SK-N-SH (cell line): ENCODE measurements around the gene UBAC2. TPM values are rescaled to one million over a fixed set of nuclear protein-coding genes. Genes with fewer than 3 reads are reported as not detected.

Experiments
- CTCF ChIA-PET: fragments of 300-600, 350-600 bp; formaldehyde crosslinking; extraction: SDS; loops from one replicate; lab custom pipeline; 2021; lab: Yijun Ruan, JAX
- POLR2A ChIA-PET: fragments of 350-600 bp; sonication (Branson Sonifier 250); formaldehyde crosslinking; extraction: SDS; loops from one replicate; lab custom pipeline; 2020; ENCODE audit warnings: antibody characterized with exemption, inconsistent platforms; lab: Yijun Ruan, JAX
- DNase-seq: peaks from one replicate; pipeline ENCODE4 v3.0.0; 2012
- H2AFZ ChIP-seq: fragments of 200-600 bp; sonication (generic); 2 replicates; pipeline ENCODE4 v1.8.1; 2016; ENCODE audit warnings: antibody characterized with exemption, mild to moderate bottlenecking, low read depth
- H3F3A ChIP-seq: fragments of 200-600 bp; sonication (generic); replicated peaks from 2 replicates; pipeline ENCODE3; 2016; ENCODE audit warnings: antibody characterized with exemption, mild to moderate bottlenecking; ENCODE audit not compliant: insufficient read depth
- H3K27ac ChIP-seq, 2 experiments: fragments of 200-500 bp in 1 of 2; fragments of 200-600 bp in 1 of 2; sonication (Bioruptor generic) in 1 of 2; sonication (generic), shearing (Covaris generic) in 1 of 2; 2 replicates each; pipeline versions ENCODE4 v1.5.1 to v1.6.1; 2014 to 2016; ENCODE audit warnings: low read depth in 2 of 2, inconsistent platforms in 1 of 2, low read length in 1 of 2, mild to moderate bottlenecking in 1 of 2, mixed read lengths in 1 of 2
- H3K27me3 ChIP-seq: fragments of 200-600 bp; sonication (generic), shearing (Covaris generic); 2 replicates; pipeline ENCODE4 v1.6.1; 2016; ENCODE audit warnings: mixed run types; ENCODE audit not compliant: insufficient read depth
- H3K36me3 ChIP-seq, 2 experiments: fragments of 200-500 bp in 1 of 2; fragments of 200-600 bp in 1 of 2; sonication (Bioruptor generic) in 1 of 2; sonication (generic) in 1 of 2; replicated peaks in 1 of 2; 2 replicates each; pipeline versions ENCODE3 to v1.5.1; 2014 to 2016; ENCODE audit warnings: low read length in 1 of 2, mild to moderate bottlenecking in 1 of 2; ENCODE audit not compliant: insufficient read depth in 2 of 2, control insufficient read depth in 1 of 2
- H3K4me1 ChIP-seq, 2 experiments: fragments of 200-500 bp in 1 of 2; fragments of 200-600 bp in 1 of 2; sonication (Bioruptor generic) in 1 of 2; sonication (generic), shearing (Covaris generic) in 1 of 2; 2 replicates each; pipeline versions ENCODE4 v1.5.1 to v1.6.1; 2014 to 2016; ENCODE audit warnings: low read depth in 1 of 2, low read length in 1 of 2, mixed run types in 1 of 2; ENCODE audit not compliant: insufficient read depth in 2 of 2, control insufficient read depth in 1 of 2
- H3K4me2 ChIP-seq: fragments of 200-600 bp; sonication (generic), shearing (Covaris generic); 2 replicates; pipeline ENCODE4 v1.6.1; 2017; ENCODE audit warnings: mixed run types
- H3K4me3 ChIP-seq, 2 experiments: fragments of 200-500 bp in 1 of 2; fragments of 200-600 bp in 1 of 2; sonication (Bioruptor generic) in 1 of 2; sonication (generic), shearing (Covaris generic) in 1 of 2; 2 replicates each; pipeline versions ENCODE4 v1.5.1 to v1.8.1; 2014 to 2016; ENCODE audit warnings: low read depth in 2 of 2, inconsistent platforms in 1 of 2, low read length in 1 of 2, mild to moderate bottlenecking in 1 of 2, mixed read lengths in 1 of 2, moderate library complexity in 1 of 2
- H3K79me2 ChIP-seq: fragments of 200-600 bp; sonication (generic); 2 replicates; pipeline ENCODE4 v1.8.1; 2017; ENCODE audit warnings: mild to moderate bottlenecking; ENCODE audit not compliant: insufficient read depth
- H3K9ac ChIP-seq: fragments of 200-600 bp; sonication (generic); 2 replicates; pipeline ENCODE4 v1.6.1; 2017; ENCODE audit warnings: mixed run types
- H3K9me2 ChIP-seq: fragments of 200-600 bp; sonication (generic); 2 replicates; pipeline ENCODE4 v1.6.1; 2017; ENCODE audit warnings: mixed run types
- H3K9me3 ChIP-seq: fragments of 200-600 bp; sonication (generic); 2 replicates; pipeline ENCODE4 v1.6.1; 2017; ENCODE audit warnings: mixed run types, mild to moderate bottlenecking, moderate library complexity
- H4K20me1 ChIP-seq: fragments of 200-600 bp; sonication (generic); 2 replicates; pipeline ENCODE4 v1.6.1; 2017; ENCODE audit warnings: mild to moderate bottlenecking, mixed run types; ENCODE audit not compliant: insufficient read depth
- EP300 ChIP-seq, 2 experiments: IDR thresholded peaks; 2 replicates each; pipeline versions ENCODE4 v1.4.0 to v1.6.1; 2012; ENCODE audit warnings: borderline replicate concordance in 1 of 2, low read depth in 1 of 2, low read length in 1 of 2
- FOXM1 ChIP-seq: IDR thresholded peaks from 2 replicates; pipeline ENCODE4 v1.4.0; 2012; ENCODE audit warnings: low read depth, mild to moderate bottlenecking
- GATA2 ChIP-seq: sonication (generic); formaldehyde crosslinking; IDR thresholded peaks from 2 replicates; pipeline ENCODE4 v1.5.0; 2020; ENCODE audit warnings: mild to moderate bottlenecking, missing genetic modification reagents
- JUND ChIP-seq: IDR thresholded peaks from 2 replicates; pipeline ENCODE4 v1.4.0; 2012
- MXI1 ChIP-seq: IDR thresholded peaks from 2 replicates; pipeline ENCODE4 v1.6.1; 2012; ENCODE audit warnings: mild to moderate bottlenecking, low read depth, low read length, improper control_type of control experiment
- NFIC ChIP-seq: IDR thresholded peaks from 2 replicates; pipeline ENCODE4 v1.4.0; 2012; ENCODE audit warnings: borderline replicate concordance
- RAD21 ChIP-seq: IDR thresholded peaks from 2 replicates; pipeline ENCODE4 v1.6.1; 2012; ENCODE audit warnings: mild to moderate bottlenecking, low read length
- RFX5 ChIP-seq: IDR thresholded peaks from 2 replicates; pipeline ENCODE4 v1.6.1; 2012; ENCODE audit warnings: mild to moderate bottlenecking, improper control_type of control experiment, low read length
- RXRA ChIP-seq: IDR thresholded peaks from 2 replicates; pipeline ENCODE4 v1.4.0; 2012; ENCODE audit warnings: low read depth, mild to moderate bottlenecking, borderline replicate concordance
- SIN3A ChIP-seq: IDR thresholded peaks from 2 replicates; pipeline ENCODE4 v1.6.1; 2012; ENCODE audit warnings: low read depth, mild to moderate bottlenecking, low read length, moderate library complexity, borderline replicate concordance
- SMC3 ChIP-seq: IDR thresholded peaks from 2 replicates; pipeline ENCODE4 v1.6.1; 2012; ENCODE audit warnings: low read depth, low read length, improper control_type of control experiment
- TCF12 ChIP-seq: IDR thresholded peaks from 2 replicates; pipeline ENCODE4 v1.4.0; 2012
- TEAD4 ChIP-seq: IDR thresholded peaks from 2 replicates; pipeline ENCODE4 v1.4.0; 2012; ENCODE audit warnings: mild to moderate bottlenecking, borderline replicate concordance; ENCODE audit not compliant: insufficient read depth
- YY1 ChIP-seq: IDR thresholded peaks from 2 replicates; pipeline ENCODE4 v1.4.0; 2012; ENCODE audit warnings: low read depth, mild to moderate bottlenecking
- WGBS: methylation state at CpG from one replicate; pipeline ENCODE4 v1.1.6; 2017; ENCODE audit warnings: low lambda C conversion rate; 5-methylcytosine and 5-hydroxymethylcytosine counted together
- polyA plus RNA-seq, 3 experiments: library from polyadenylated mRNA; depleted of rRNA; stranded (reverse); fragments of >200 nt; gene quantifications; 2 replicates each; pipeline ENCODE4 v1.2.3, GENCODE V29; 2012
- TF ChIP-seq, protein P1 (sequence below): IDR thresholded peaks from 2 replicates; pipeline ENCODE4 v1.4.0; 2012; ENCODE audit warnings: low read depth, borderline replicate concordance
- TF ChIP-seq, protein P2 (sequence below): IDR thresholded peaks from 2 replicates; pipeline ENCODE4 v1.6.1; 2012; ENCODE audit warnings: mild to moderate bottlenecking, low read depth, low read length, moderate library complexity

The UBAC2 gene
- polyA plus RNA-seq, 1 of the 3 experiments (the other 2 are of a cell fraction) = 79.0 TPM

DNA sequence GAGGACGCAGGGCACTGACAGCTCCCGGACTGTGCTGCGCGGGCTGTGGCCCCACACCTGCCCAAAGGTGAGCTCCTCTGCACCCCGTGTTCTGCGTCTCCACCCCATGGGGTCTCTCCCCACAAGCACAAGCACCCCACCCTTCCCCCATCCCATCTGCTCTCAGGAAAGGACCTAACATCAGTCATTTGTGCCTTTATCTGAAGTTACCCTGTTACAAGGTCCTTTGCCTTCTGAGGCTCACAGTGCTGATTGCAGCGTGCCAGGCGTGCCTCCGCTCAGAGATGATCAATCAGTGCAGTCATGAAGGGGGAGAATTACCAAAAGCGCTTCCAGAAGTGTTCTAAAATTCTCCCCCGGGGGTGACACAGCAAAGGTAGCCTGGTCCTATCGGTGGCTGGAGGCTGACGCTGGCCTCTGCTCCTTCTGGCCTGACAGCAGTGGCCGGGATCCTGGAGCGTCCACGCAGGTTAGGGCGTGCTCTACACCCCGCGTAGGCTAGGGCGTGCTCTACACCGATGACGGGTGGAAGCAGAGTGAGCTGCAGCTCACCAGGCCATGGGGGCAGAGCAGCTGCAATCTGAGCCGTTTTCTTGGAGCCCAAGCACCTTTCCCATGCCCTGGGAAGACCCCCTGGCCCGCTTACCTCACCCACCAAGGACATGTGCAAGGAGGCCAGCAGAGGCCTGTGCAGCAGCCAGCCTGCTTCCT is 215.9 kb downstream of the UBAC2 start:
- Histone ChIP-seq H3K4me3 (no peak overlapping the region), H3K4me2 (no peak overlapping the region), H3K4me1 (no peaks in the 10 kb centered on the region; a peak in 1 of 4 replicates), H3K9me2 (no peaks in the 10 kb centered on the region), H4K20me1 (no peaks in the 10 kb centered on the region), H3F3A (no peaks in the 10 kb centered on the region), H3K27me3 (no peaks in the 10 kb centered on the region; the same call in 1 of the 2 replicates), H3K36me3 (no peaks in the 10 kb centered on the region), H3K9ac (no peak overlapping the region), H3K9me3 (no peaks in the 10 kb centered on the region), H3K27ac (no peak overlapping the region), H3K79me2 (no peaks in the 10 kb centered on the region), H2AFZ (no peak overlapping the region)
- no peak for DNase-seq
- TF ChIP-seq YY1 (no peak), TEAD4 (no peak), GATA2 (CRISPR knock-in tag) (no peak), MXI1 (no peak), RXRA (no peak), JUND (no peak), SIN3A (no peak), TCF12 (no peak), EP300 (IDR thresholded peaks at IDR 0.05; ENCODE audit: borderline replicate concordance in 1 of 2, low read depth in 1 of 2, low read length in 1 of 2) (no peak), NFIC (no peak), FOXM1 (no peak), SMC3 (no peak), RFX5 (no peak), RAD21 (no peak)
- TF ChIP-seq, protein P1, sequence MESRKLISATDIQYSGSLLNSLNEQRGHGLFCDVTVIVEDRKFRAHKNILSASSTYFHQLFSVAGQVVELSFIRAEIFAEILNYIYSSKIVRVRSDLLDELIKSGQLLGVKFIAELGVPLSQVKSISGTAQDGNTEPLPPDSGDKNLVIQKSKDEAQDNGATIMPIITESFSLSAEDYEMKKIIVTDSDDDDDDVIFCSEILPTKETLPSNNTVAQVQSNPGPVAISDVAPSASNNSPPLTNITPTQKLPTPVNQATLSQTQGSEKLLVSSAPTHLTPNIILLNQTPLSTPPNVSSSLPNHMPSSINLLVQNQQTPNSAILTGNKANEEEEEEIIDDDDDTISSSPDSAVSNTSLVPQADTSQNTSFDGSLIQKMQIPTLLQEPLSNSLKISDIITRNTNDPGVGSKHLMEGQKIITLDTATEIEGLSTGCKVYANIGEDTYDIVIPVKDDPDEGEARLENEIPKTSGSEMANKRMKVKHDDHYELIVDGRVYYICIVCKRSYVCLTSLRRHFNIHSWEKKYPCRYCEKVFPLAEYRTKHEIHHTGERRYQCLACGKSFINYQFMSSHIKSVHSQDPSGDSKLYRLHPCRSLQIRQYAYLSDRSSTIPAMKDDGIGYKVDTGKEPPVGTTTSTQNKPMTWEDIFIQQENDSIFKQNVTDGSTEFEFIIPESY = no peak
- TF ChIP-seq, protein P2, sequence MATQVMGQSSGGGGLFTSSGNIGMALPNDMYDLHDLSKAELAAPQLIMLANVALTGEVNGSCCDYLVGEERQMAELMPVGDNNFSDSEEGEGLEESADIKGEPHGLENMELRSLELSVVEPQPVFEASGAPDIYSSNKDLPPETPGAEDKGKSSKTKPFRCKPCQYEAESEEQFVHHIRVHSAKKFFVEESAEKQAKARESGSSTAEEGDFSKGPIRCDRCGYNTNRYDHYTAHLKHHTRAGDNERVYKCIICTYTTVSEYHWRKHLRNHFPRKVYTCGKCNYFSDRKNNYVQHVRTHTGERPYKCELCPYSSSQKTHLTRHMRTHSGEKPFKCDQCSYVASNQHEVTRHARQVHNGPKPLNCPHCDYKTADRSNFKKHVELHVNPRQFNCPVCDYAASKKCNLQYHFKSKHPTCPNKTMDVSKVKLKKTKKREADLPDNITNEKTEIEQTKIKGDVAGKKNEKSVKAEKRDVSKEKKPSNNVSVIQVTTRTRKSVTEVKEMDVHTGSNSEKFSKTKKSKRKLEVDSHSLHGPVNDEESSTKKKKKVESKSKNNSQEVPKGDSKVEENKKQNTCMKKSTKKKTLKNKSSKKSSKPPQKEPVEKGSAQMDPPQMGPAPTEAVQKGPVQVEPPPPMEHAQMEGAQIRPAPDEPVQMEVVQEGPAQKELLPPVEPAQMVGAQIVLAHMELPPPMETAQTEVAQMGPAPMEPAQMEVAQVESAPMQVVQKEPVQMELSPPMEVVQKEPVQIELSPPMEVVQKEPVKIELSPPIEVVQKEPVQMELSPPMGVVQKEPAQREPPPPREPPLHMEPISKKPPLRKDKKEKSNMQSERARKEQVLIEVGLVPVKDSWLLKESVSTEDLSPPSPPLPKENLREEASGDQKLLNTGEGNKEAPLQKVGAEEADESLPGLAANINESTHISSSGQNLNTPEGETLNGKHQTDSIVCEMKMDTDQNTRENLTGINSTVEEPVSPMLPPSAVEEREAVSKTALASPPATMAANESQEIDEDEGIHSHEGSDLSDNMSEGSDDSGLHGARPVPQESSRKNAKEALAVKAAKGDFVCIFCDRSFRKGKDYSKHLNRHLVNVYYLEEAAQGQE = no peak
- ChIA-PET CTCF (interaction anchor here (4.8 kb wide), 1 partner anchor 20 kb away, joined by 33 read pairs; no protein-coding TSS in a partner anchor), POLR2A (no interaction called here)
- 85% methylated on average over 19 of the region's 24 CpGs for WGBS
